GM19463 (cell line): ENCODE results near the gene GLIS1.

Experiments used
- ATAC-seq: cut with Tn5 transposase; IDR thresholded peaks from one replicate; pipeline ENCODE4 v1.9.1; 2021; ENCODE audit warnings: mild to moderate bottlenecking, moderate library complexity; ENCODE audit not compliant: unreplicated experiment

Gene GLIS1

DNA sequence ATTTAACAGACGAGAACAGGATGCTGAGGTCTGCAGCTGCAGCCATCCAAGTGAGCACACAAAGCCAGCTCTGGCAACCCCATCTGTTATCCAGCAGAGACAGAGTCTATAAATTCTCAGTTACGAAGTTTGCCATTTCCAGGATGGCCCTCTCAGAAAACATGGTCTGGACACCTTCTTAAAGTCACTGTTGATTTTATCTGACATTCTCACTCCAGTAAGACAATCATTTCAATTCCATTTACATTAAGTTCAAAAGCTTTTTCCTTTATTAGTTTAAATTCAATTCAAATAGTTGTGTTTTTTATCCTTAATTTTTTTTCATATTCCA lies 154.2 kb downstream of the GLIS1 start:
- no peak for ATAC-seq

DNA sequence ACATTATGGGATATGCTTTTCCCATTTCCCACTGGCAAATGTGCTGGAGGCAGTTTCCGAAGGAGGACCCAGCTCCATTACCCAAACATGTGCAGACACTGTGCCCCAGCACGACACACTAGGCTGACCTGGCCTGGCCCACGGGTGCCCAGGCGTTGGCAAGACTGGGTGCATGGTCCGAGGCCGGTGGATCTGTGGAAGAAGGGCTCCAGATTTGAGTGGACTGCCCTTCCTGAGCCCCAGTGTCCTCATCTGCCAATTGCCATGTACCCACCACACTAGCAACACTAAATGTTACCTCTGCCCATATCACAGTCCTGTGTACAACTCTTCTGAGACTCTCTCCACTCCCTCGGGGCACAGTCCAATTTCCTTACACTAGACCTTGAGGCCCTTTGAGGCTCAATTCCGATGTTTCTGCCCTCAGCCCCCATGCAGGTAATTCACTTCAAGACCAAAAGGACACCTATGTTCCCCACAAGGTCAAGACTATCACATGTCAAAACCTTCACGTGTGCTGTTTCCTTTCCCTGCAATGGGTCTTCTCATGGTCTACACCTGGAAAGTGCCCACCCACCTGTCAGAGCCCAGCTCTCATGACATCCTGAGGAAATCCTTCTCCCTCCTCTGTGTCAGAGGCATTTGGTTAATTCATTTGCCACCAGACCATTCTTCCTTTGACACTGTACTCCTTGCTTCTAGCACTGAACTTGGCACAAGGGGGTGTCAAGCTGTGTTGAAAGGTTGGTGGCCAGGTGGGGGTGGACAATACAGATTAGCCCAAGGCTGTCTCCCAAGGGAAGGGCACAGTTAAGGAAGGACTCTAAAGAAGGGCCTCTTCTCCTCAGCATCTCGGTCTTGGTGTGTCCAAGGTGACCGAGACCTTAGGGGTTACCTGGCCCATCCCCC lies 154.8 kb downstream of the GLIS1 start:
- ATAC-seq: no peak

DNA sequence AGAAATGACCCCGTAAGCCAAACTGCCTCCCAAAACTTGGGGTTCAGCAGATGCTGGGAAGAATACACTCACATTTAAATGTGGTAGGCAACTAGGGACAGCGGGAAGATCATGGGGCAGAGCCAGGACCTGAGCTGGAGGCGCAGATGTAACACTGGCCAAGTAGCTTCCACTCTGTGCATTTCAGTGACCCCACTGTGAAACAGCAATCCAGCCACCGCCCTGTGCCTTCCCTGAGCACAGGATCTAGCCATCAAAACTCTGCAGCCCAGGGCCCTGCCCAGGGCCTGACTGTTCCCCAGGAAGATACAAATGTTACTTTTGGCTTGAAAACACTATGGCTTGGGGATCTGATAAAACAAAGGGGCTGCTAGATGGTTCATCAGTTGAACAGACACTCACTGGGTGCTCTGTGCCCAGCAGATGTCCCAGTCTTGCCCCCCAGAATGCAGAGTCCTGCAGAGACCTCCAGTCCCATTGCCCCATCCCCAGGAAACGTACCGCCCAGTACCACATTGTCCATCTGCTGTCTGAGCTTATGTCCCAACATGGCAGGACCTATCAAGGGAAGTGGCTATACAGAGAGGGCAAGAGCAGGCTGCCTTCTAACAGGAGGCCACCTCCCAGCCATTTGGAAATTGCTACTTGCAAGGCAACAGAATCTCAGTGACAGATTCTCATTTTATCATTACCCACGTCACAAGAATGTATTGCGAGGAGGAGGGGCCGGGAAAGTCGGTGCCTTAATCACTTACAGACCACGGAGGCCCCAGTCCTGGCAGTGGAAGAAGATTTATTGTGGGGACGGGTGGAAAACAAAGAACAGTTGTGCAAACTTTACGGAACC lies 155.7 kb downstream of the GLIS1 start:
- ATAC-seq: no peak

DNA sequence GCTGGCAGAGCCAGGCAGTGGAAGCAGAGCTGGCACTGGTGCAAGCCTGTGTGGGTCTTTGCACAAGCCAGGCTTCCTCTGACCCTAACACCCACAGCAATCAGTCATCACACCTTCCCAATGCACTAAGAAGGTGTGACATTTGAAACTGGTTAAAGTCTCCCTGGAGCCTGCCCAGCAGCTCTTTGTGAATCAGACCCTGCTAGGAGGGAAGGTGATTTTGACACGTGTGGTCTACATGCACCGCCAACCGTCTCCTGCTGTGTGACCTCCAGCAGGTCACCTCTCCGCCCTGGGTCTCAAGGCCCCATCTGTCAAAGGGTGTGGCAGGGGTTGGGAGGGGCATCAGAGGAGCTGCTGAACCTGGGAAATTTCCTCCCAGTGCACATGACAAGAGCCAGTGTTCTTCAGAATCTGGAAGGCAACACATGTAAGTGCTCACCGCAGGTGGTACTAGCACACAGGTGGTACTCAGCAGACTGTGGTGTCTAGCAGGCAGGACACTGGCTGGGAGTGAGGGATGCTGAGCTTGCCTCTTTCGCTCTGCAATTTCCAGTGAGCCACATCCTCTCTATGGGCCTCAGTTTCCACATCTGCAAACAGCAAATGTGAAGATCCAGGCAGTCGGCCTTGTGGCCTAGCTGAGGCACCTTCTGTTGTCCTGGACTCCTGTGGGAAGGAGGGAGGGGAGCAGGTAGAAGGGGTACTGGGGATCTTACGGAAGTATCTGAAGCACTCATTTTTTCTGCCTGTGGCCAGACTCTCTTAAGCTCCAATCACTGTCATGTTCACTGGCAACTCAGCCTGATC lies 156.5 kb downstream of the GLIS1 start:
- ATAC-seq: no peak

DNA sequence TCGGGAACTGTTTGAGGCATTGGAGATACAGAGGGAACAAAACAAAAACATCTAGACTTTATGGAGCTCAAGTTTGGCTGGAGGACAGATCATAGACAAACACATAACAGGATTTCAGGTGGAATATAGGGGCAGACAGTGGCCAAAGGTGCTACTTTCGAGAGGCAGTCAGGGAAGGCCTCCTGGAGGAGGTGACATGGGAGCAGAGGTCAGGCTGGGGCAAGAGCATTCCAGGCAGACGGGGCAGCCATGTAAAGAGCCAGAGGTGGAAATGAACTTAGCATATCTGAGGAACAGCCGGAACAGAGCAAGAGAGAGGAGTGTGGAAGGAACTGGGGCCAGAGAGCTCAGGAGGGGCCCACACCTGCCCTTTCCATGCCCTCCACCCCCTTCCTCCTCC lies 157.5 kb downstream of the GLIS1 start:
- no peak for ATAC-seq

DNA sequence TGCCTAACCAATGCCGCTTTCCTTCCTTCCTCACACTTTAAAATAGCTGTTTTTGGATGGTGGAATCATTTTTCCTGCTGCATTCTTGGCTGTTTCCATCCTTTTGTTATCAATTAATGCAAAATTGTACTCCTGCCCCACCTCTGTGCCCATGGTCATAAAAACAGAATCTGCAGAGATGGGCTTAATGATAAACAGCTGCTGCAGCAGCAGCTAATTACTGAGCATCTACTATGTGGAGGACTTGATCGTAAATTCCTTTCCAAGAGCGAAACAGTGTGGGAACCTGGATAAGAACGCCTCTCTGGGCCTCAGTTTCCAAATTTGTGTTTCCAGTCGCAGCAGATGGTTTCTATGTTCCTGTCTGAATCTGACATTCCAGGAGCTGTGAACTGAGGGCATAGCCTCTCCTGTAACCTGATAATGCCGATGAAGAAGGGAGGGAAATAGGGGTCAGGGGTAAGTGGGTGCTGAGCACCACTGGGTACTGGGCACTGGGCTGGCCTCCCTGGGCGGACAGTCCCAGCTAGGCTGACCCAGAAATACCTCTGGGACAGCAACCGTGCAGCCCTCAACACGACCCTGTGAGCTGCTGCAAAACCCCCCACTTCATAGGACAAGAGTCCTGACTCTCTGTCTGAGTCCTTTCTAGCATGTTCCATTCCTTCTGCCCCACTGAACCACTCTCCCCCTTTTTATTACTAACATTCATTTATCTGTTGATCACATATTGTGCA lies 158.1 kb downstream of the GLIS1 start:
- no peak for ATAC-seq

DNA sequence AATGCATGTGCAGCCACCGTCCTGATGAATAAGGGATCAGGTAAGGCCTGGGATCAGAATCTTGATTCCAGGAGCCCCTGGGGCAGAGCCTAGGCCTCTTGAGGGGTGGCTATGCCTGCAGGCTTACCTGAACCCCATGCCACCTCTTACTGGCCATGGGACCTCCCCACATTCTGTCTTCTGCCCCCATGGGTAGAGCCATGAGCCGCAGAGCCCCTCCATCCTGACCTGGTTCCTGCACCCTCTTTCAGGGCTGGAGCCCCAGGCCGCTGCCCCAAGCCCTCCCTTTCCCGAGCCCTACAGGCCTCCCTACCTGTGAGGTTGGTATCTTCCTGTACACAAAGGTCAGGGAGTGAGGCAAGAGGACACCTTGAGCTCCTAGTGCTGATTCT lies 159.0 kb downstream of the GLIS1 start:
- ATAC-seq: no peak

DNA sequence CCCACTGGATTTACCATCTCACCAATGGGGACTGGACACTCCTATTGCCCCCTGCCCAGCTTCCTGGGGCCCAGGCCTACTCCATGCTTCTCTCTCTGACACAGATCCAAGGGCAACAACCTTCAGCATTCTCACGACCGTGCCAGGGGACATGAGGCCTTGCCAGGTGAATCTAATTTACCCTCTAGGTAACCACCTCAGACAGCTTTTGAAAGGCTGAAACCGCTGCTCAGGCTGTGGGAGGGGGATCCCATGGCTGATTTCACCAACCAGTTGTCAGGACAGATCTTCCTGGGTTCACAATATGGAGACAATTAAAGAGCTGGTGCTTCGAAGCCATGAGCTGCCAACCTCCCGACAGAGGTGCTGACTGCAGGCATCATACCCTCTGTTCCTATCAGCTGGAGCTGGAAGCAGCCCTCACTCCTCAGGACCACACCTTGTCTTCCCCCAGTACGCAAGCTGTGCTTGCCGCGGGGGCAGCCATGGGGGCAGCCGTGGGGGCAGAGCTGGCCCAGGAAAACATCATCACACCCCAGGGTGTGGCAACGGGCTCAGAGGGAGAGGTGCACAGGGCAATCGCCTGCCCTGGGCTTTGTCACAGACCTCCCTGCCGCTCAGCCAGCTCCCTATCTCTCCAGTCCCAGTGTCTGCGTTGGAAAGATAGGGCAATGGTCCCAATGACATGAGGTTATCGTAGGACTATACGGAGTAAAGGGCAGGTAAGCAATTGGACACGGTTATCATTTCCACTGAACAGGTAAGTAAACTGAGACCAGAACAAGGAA lies 159.5 kb downstream of the GLIS1 start:
- ATAC-seq: no peak

DNA sequence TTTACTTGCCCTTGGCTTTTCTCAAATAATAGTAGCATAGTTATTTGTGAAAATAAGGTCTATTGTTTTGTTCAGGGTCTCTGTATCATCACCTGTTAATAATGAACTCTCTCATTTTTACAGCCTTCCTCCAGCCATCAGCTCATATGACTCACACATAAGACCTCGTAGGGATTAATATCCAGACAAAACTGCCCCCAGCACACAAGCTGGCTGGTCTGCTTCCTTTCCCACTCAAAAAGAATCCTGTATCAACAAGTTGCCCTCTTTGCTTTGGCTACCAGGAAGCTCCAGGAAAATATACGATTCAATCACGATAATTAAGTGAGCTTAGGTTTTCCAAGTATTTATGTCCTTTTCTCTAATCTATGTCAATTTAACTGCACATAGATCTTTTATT lies 160.6 kb downstream of the GLIS1 start:
- ATAC-seq: no peak

DNA sequence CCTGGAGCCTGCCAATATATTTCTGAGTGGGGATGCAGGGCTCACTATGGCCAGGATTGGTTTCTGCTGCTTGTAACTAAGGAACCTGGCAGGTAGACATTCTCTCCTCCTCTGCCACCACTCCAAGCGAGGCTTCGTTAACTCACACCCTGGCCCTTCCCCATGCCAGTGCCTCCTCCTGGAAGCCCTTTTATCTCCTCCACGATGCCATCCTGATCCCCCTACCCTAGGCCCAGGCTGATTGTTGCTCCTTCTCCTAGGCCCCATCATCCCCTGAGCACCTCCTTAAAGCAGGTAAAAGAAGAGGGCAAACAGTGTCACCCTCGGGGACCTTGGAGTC lies 161.2 kb downstream of the GLIS1 start:
- ATAC-seq: no peak

DNA sequence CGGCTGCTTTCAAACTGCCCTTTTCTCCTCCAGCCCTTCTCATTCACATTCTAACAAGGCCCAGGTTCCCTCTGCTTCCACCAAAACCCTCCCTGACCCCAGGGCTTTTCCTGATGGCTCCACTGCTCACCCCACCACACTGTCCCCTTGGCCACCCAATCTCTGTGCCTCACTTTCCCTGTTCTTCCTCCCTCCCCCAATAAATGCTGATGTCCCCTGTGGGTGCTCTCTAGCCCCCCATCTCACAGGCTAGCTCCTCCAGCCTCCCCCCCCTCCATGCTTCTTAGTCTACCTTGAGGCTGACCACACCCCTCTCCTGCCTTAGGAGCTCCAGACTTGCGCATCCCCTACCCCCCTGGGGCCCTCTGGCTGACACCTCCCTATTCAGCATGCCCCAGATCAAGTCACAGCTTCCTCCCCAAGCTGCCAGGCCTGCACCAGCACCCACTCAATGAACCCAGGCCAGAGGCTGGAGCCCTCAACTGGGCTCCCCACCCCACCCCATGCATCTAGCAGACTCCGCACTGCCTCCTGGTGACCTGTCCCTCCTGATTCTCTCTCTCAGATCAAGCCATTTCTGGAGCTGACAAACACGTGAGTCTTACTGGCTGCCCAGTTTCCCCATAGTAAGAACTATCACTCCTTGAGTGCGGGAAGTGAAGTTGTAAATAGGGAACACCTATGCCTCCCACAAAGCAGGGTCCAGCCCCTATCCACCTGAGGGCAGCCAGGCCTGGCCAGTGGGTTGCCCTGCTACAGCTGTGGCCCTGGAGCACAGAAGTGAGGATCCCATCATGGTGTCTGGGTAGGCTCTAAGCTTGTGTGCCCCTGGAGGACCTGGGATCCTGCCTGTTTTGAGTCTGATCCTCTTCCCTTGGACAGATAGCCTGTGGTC lies 161.9 kb downstream of the GLIS1 start:
- no peak for ATAC-seq

DNA sequence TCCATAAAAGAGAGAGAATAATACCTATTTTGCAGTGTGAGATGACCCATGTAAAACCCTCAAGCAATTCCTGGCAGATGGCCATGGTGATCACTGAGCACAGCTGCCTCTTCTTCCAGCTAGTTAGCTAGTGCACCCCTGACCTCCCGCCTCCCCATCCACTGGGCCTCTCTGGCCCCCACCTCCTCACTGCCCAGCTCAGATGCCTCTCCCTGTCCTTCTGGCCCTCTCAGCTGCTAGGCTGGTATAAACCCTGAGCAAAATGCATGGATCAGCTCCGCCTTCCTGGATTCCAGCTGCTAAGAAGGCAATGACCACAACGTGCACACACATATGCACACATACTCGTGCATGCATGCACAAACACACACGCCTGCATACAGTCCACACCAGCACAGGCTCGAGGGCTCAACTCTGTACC lies 162.6 kb downstream of the GLIS1 start:
- no peak for ATAC-seq

DNA sequence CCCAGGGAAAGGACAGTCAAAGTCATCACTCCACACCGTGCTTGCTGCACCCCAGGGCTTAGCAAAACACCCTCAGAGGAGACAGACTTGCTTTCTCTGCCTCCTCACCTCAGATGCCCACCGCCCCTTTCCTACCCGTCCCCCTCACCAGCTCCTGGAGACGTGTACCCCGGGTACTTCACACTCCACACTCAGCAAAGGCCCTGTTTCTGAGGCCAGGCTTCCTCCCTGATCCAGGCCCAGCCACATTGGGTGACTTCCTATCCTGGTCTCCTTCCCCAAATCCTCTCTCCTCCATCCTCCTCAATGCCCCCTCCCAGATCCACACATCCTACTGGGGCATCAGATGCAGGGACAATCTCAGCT lies 163.0 kb downstream of the GLIS1 start:
- ATAC-seq: no peak

DNA sequence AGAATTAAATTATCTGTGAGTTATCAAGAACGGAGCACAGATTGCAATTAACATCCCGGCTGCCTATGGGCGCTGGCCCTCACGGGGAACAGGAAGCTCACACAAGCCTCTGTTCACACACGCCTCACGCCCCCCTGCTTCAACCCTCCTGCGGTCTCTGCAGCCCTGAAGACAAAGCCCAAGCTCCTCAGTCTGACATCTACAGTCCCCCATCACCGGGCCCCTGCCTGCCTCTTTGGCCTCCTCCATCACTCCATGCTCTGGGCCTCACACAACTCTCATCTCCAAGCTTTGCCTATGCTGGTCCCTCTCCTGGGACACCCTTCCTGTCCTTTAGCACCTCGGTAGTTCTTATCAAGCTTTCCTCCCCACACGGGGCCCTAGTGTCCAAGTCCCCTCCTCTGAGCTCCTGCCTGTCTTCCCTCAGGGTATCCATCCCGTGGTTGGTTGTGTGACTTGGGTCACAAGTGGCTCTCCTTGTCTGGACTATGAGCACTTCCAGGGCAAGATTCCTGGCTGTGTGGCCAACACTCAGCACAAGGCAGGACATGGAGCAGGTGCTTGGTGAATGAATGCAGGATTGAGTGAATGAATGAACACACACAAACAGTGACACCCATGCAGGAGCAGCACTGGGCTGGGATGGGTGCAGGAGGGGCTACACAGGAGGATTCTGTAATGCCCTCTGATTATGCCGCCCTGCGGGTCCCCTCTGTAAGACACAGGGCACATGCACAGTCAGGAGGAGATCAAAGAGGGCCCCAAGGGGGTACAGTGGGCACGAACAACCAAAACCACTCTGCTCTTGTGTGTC lies 163.6 kb downstream of the GLIS1 start:
- ATAC-seq: no peak

DNA sequence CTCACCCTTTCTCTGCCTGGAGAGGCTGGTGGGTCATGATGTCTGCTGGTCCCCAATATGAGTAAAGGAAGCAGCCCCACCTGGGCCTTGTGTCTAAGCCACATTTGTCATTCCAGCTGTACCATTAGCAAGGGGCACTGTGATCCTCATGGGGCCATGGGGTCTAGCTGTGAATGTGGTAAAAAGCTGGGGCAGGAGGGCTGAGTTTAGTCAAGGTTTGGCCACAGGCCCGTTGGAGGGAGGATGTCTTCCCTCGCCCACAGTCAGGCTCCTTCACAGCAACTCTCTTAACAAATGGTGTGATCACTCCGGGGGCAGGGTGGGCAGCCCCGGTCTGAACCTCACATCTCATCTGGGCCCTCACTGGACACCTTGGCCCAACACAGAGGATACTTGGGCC lies 164.3 kb downstream of the GLIS1 start:
- ATAC-seq: no peak

DNA sequence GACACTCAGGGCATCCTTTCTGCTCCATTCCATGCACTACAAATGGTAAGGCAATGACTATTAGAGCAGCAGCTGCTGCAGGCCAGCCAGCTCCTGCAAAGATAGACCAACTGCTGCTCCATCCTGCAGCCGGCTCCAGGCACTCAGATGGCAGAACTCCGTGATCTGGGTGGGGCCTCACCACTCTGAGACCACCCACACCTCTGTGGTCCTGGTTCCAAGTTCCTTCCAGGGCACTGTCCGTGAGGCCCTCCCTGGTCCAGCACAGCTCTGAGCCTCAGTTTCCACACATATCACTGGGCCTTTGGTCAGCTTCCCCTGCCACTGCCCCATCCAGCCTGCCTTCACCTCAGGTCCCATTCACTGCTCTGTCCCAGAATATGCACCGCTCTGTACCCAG lies 165.0 kb downstream of the GLIS1 start:
- ATAC-seq: no peak

DNA sequence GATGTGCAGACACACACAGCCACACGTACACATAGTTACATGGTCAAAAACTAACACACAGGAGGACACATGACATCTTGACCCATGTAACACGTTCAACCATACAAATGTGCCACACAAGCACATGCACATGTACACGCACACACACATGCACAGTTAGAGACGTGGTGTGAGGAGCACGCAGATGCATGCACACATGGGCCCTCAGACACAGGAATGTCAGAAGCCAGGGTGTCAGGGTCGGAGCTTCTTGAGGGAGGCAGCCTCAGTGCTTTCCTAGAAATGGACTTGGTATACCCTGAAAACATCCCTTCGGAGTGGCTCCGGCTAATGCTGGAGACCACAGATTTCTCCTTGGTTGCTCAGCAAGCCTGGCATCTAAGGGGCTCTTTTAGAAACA lies 165.4 kb downstream of the GLIS1 start:
- ATAC-seq: no peak

DNA sequence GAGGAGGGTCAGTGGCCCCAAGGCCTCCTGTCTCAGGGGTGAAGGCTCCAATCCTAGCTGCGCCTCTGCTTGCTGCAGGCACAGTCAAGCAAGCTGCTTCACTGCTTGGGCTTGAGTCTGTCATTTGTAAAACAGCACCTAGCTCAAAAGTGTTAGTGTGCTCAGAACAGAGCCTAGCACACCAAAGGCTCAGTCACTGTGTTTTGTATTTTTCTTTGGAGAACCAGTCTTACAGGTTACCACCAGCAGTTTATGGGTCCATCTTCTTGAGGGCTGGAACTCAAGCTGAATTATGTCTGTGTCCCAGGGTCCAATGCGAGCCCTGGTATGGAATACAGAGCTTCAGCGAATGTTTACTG lies 166.2 kb downstream of the GLIS1 start:
- ATAC-seq: no peak
